ENCODE measurements around the gene ZNF322. TPM values are rescaled to one million over a fixed set of nuclear protein-coding genes. Genes with fewer than 3 reads are reported as not detected.
A peak's percentile ranks its signal among the peaks of the same experiment; 100 is the strongest.

Gene ZNF322
- total RNA-seq, 2 experiments from 2014 or later: 10.3 to 12.3 TPM

GRCh38 chr6:26653007-26653406, 6.5 kb downstream of the ZNF322 start:
- Mint-ChIP-seq H3K9me3 (peaks cover 9% of the 10 kb centered on the region), H3K27ac (no peak overlapping the region), H3K36me3 (ENCODE audit: low read depth) (peaks cover 60% of the 10 kb centered on the region), H3K4me1 (peaks cover 3% of the 10 kb centered on the region), H3K4me3 (no peak overlapping the region), H3K27me3 (no peaks in the 10 kb centered on the region)
- POLR2A ChIA-PET: no interaction called here
- no peak for DNase-seq
- CTCF ChIA-PET: no interaction called here

DNA sequence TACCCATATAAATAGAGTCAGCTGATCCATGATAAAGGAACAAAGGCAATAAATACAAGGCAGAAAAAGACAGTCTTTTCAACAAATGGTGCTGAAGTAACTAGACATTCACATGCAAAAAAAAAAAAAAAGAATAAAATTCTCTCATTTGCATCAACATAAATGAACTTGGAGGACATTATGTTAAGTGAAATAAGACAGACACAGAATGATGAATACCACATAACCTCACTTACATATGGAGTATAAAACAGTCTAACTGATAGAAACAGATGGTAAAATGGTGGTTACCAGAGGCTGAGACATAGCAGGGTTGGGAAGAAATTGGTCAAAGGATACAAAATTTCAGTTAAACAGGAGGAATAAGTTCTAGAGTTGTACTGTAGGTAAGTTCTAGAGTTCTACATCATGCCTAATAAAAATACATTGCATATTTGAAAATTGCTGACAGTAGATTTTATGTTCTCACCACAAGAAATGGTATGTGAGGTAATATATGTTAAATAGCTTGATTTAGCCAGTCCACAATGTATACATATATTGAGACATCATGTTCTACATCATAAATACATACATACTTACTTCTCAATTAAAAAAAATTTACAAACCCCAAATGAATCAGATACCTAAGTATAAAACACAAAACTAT, 8.3 kb downstream of the ZNF322 start:
- no peaks in the 10 kb centered on the region for H3K4me1 Mint-ChIP-seq
- no peak for DNase-seq
- peaks cover 15% of the 10 kb centered on the region for H3K9me3 Mint-ChIP-seq

GRCh38 chr6:26646074-26646473, 13.5 kb downstream of the ZNF322 start:
- Mint-ChIP-seq H3K4me3 (no peak overlapping the region), H3K36me3 (ENCODE audit: low read depth) (peaks cover 69% of the 10 kb centered on the region), H3K9me3 (peaks cover 55% of the 10 kb centered on the region), H3K27me3 (no peaks in the 10 kb centered on the region), H3K4me1 (no peaks in the 10 kb centered on the region), H3K27ac (no peak overlapping the region)
- no peak for DNase-seq
- CTCF ChIA-PET: interaction anchor here (0.8 kb wide), 1 partner anchor 17 kb away, joined by 3 read pairs; no protein-coding TSS in a partner anchor
- POLR2A ChIA-PET: no interaction called here

More for the DNA sequence above, 8.3 kb downstream of the ZNF322 start:
- Mint-ChIP-seq H3K36me3 (ENCODE audit: low read depth) (peaks cover 58% of the 10 kb centered on the region), H3K4me3 (no peak overlapping the region), H3K27ac (no peak overlapping the region), H3K27me3 (no peaks in the 10 kb centered on the region)
- CTCF ChIA-PET: no interaction called here
- POLR2A ChIA-PET: no interaction called here

- ChIA-PET POLR2A (no interaction called here), CTCF (no interaction called here)
- H3K4me3 Mint-ChIP-seq: no peak overlapping the region
- peaks cover 60% of the 10 kb centered on the region for H3K9me3 Mint-ChIP-seq
- H3K4me1 Mint-ChIP-seq: no peaks in the 10 kb centered on the region
- H3K36me3 Mint-ChIP-seq (ENCODE audit: low read depth): peaks cover 65% of the 10 kb centered on the region
- H3K27ac Mint-ChIP-seq: no peak overlapping the region
- no peak for DNase-seq
- H3K27me3 Mint-ChIP-seq: no peaks in the 10 kb centered on the region
These were observed 18.7 kb downstream of the ZNF322 start for GRCh38 chr6:26640806-26641205.

DNA sequence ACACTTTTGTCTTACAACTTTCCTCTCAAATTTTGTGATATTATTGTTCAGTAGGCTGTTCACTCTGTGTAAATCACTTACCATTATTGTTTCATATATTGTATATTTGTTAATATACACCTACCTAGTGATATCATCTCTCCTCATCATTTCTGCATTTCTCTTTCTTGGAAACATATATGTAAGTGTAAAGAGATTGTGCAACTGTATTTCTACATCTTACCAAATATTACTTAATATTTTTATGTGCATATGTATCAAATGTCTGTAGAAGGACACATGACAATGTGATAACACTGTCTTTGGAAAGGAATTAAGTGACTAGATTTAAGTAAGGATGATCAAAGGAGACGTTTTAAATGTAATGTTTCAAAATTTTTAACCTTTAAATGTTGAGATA, 30.2 kb downstream of the ZNF322 start:
- Mint-ChIP-seq H3K4me3 (no peak overlapping the region), H3K27ac (no peak overlapping the region), H3K36me3 (ENCODE audit: low read depth) (peaks cover 5% of the 10 kb centered on the region), H3K9me3 (peaks cover 14% of the 10 kb centered on the region), H3K4me1 (no peaks in the 10 kb centered on the region), H3K27me3 (no peaks in the 10 kb centered on the region)
- ChIA-PET POLR2A (no interaction called here), CTCF (interaction anchor here (0.8 kb wide), 1 partner anchor 17 kb away, joined by 3 read pairs; no protein-coding TSS in a partner anchor)
- DNase-seq: no peak

GRCh38 chr6:26627843-26628242, 31.7 kb downstream of the ZNF322 start:
- Mint-ChIP-seq H3K9me3 (peaks cover 8% of the 10 kb centered on the region), H3K27me3 (peaks cover 1% of the 10 kb centered on the region), H3K4me3 (no peak overlapping the region), H3K27ac (no peak overlapping the region), H3K4me1 (no peaks in the 10 kb centered on the region), H3K36me3 (ENCODE audit: low read depth) (no peaks in the 10 kb centered on the region)
- ChIA-PET CTCF (no interaction called here), POLR2A (no interaction called here)
- DNase-seq: no peak

GRCh38 chr6:26624557-26624956, 35.0 kb downstream of the ZNF322 start:
- no peak overlapping the region for H3K27ac Mint-ChIP-seq
- H3K36me3 Mint-ChIP-seq (ENCODE audit: low read depth): no peaks in the 10 kb centered on the region
- POLR2A ChIA-PET: no interaction called here
- no peak for DNase-seq
- no peaks in the 10 kb centered on the region for H3K4me1 Mint-ChIP-seq
- H3K27me3 Mint-ChIP-seq: peaks cover 4% of the 10 kb centered on the region
- CTCF ChIA-PET: interaction anchor here (0.5 to 1.1 kb wide), 2 partner anchors 17 to 383 kb away, joined by 3 read pairs; no protein-coding TSS in a partner anchor
- H3K4me3 Mint-ChIP-seq: no peak overlapping the region
- H3K9me3 Mint-ChIP-seq: peaks cover 4% of the 10 kb centered on the region

GRCh38 chr6:26623339-26623859, 36.1 kb downstream of the ZNF322 start:
- Mint-ChIP-seq H3K9me3 (peaks cover 2% of the 10 kb centered on the region), H3K27me3 (peaks cover 4% of the 10 kb centered on the region), H3K4me1 (no peaks in the 10 kb centered on the region), H3K36me3 (ENCODE audit: low read depth) (no peaks in the 10 kb centered on the region), H3K4me3 (no peak overlapping the region), H3K27ac (no peak overlapping the region)
- ChIA-PET CTCF (no interaction called here), POLR2A (no interaction called here)
- DNase-seq: no peak

- CTCF ChIA-PET: no interaction called here
- POLR2A ChIA-PET: no interaction called here
- Mint-ChIP-seq H3K4me3 (no peak overlapping the region), H3K9me3 (no peaks in the 10 kb centered on the region), H3K4me1 (peaks cover 17% of the 10 kb centered on the region), H3K27me3 (peaks cover 46% of the 10 kb centered on the region), H3K27ac (no peak overlapping the region), H3K36me3 (ENCODE audit: low read depth) (peaks cover 10% of the 10 kb centered on the region)
- DNase-seq: no peak
These were observed 45.6 kb downstream of the ZNF322 start for GRCh38 chr6:26613689-26614683.

- Mint-ChIP-seq H3K4me3 (no peak overlapping the region), H3K4me1 (peaks cover 17% of the 10 kb centered on the region), H3K27me3 (peaks cover 46% of the 10 kb centered on the region), H3K27ac (no peak overlapping the region), H3K36me3 (ENCODE audit: low read depth) (peaks cover 10% of the 10 kb centered on the region), H3K9me3 (no peaks in the 10 kb centered on the region)
- POLR2A ChIA-PET: no interaction called here
- CTCF ChIA-PET: no interaction called here
- no peak for DNase-seq
These were observed 46.3 kb downstream of the ZNF322 start for GRCh38 chr6:26613201-26613600.

DNA sequence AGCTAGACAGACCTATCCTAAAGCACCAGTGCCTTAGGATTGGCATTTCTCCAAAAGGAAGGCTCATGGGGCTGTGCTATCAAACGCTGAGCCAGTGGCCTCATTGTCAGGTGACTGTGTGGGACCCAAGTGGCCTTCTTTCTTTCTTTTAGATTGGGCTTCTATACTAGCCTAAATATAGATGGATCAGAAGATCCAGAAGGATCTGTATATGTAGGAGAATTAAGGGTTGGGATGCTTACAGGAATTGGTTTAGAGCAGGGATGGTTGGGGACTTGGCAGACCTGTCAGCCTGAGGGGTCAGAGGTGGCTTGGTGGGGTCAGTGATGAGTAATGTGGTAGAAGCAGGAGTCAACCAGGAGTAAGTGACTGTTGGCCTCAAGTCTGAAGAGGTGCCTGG, 47.9 kb downstream of the ZNF322 start:
- no peak overlapping the region for H3K4me3 Mint-ChIP-seq
- no peaks in the 10 kb centered on the region for H3K9me3 Mint-ChIP-seq
- H3K4me1 Mint-ChIP-seq: peaks cover 27% of the 10 kb centered on the region
- no peak overlapping the region for H3K27ac Mint-ChIP-seq
- peaks cover 46% of the 10 kb centered on the region for H3K27me3 Mint-ChIP-seq
- DNase-seq: no peak
- peaks cover 10% of the 10 kb centered on the region for H3K36me3 Mint-ChIP-seq (ENCODE audit: low read depth)
- CTCF ChIA-PET: no interaction called here
- POLR2A ChIA-PET: no interaction called here

DNA sequence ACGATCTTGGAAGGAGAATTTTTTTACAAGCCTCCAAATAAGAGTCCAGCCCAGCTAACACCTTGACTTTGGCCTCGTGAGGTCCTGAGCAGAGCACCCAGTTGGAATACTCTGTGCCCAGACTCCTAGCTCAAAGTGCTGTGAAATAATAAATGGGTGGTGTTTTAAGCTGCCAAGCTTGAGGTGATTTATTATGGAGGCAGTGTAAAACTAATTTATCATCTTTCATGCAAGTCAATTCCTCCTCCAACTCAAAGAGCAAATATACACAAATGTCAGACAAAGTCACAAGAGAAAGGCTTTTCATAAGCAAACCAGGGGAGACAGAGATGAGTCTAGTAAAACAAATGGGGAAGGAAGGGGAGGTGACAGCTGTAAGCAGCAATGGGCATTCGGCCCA, 50.1 kb downstream of the ZNF322 start:
- peaks cover 25% of the 10 kb centered on the region for H3K4me1 Mint-ChIP-seq
- ChIA-PET CTCF (no interaction called here), POLR2A (no interaction called here)
- peaks cover 32% of the 10 kb centered on the region for H3K27me3 Mint-ChIP-seq
- no peaks in the 10 kb centered on the region for H3K9me3 Mint-ChIP-seq
- H3K27ac Mint-ChIP-seq: no peak overlapping the region
- no peak for DNase-seq
- peaks cover 3% of the 10 kb centered on the region for H3K36me3 Mint-ChIP-seq (ENCODE audit: low read depth)
- H3K4me3 Mint-ChIP-seq: no peak overlapping the region

DNA sequence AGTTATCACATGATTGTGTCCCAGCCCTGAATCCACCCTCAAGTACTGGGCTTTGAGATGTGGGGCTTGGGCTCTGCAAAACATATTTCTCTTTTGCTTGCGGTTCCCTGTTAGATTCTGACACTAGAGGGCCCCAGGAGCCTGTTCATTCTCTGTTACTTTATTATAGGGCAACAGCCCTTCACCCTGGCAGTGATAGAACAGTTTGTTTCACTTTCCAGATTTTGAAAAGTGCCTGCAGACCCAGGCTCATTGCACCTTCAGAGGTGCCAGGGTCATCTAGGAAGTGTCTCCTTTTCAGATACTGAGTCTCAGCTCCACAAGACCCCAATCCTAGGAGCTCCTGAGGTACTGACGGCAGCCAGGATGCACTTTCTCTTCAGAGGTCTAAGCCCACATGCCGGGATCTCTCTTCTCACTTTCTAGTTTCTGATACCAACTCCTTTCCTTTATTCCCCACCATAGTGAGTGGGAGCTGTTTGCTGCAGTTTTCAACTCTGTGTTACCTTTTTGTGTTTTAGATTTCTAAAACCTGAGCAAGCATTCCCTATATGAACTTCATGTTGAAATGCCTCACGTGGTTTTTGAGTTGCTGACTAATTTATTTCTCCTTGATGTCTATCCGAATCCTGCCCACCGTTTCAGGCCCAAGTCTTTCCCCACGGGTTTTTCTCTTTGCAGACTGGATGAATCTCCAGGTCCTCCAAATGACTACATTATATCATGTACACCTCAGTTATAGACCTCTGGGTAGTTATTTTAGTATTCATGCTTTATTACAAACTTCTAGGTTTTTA, 51.9 kb downstream of the ZNF322 start:
- H3K9me3 Mint-ChIP-seq: no peaks in the 10 kb centered on the region
- H3K36me3 Mint-ChIP-seq (ENCODE audit: low read depth): no peaks in the 10 kb centered on the region
- H3K4me3 Mint-ChIP-seq: peak overlapping the region; percentile 64
- peak; percentile 71 for DNase-seq
- H3K4me1 Mint-ChIP-seq: peaks cover 10% of the 10 kb centered on the region
- peaks cover 14% of the 10 kb centered on the region for H3K27me3 Mint-ChIP-seq
- H3K27ac Mint-ChIP-seq: peak overlapping the region; percentile 58
- POLR2A ChIA-PET: interaction anchor here (0.7 to 1.2 kb wide), 2 partner anchors 526 to 1285 kb away, joined by 3 read pairs; a partner anchor contains a TSS
- CTCF ChIA-PET: interaction anchor here (0.7 to 1.7 kb wide), 4 partner anchors 11 to 52 kb away, joined by 3 to 7 read pairs (median 3); partner anchors contain the start of gene ZNF322

Data from activated CD4-positive, alpha-beta memory T cell treated with anti-CD3 and anti-CD28 coated beads, Interleukin-2, amount 10 ng/mL, durations not matched to agents 7 days and 5 days (primary cell).